HG03460 (cell line): Measurements from ENCODE around the gene SYF2.

Experiments
- ATAC-seq: cut with Tn5 transposase; IDR thresholded peaks from one replicate; pipeline ENCODE4 v1.9.1; 2021; ENCODE audit not compliant: unreplicated experiment

The SYF2 gene

DNA sequence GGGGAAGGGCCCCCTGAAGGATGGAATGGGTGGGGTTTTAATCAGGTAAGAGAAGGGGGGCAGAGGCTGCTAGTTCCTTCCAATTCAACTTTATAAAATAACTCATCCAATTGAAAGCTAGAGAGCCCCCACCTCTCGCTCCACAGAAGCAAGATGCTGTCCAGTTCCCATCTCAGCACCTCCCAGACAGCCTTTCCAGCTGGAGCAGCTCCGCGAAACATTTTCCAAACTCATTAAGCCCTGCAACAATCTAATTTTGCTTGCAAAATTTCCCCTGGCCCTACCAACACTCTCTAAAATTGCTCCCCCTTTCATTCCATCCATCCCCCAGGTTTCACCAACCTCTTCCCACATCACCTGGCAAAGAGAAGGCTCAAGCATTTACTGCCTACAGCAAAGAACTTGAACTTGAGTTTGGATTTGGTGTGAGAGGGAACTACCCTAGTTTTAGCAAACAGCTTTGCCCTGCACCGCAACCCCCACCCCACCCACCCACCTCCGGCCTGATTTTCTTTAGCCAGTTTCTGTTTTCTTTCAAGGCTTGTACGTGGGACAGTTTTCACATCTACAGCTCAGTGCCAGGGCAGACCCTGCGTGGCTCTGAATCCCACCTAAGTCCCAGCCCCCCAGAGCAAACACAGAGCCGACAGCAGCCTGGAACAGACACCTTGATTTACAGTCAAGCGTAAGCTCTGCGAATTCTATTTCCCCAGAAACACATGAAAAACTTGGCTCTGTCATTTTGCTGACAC lies 46.7 kb downstream of the SYF2 start:
- ATAC-seq, result no peak

DNA sequence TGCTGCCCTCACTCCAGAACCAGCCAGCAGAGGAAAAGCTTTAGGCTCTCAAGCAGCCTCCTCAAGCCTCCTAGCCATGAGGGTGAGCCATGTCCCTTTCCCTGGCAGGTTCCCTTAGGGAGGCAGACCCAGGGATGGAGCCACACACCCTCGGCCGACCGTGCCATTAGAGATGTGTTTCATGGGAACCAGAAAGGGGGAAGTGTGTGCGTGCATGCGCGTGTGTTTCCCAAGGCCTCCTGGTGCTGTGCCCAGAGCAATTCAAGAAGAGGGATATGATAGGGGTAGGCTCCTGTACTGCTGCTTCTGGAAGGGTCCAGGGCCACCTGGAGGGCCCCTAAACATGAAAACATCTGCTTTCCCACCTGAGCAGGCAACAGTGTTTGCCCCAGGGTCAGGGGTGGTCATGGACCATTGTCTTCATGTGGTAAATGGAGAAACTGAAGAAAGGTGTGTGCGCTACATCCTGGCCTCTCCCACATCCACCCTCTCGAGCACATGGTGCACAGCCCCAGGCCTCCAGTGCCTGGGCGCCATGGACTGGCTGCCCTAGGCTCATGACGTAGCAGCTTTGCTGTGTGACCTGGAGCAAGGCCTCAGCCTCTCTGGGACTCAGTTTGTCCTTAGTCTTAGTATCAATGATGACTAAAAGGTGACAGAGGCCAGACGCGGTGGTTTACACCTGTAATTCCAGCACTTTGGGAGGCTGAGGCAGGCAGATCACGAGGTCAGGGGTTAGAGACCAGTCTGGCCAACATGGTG lies 48.1 kb downstream of the SYF2 start:
- no peak for ATAC-seq

DNA sequence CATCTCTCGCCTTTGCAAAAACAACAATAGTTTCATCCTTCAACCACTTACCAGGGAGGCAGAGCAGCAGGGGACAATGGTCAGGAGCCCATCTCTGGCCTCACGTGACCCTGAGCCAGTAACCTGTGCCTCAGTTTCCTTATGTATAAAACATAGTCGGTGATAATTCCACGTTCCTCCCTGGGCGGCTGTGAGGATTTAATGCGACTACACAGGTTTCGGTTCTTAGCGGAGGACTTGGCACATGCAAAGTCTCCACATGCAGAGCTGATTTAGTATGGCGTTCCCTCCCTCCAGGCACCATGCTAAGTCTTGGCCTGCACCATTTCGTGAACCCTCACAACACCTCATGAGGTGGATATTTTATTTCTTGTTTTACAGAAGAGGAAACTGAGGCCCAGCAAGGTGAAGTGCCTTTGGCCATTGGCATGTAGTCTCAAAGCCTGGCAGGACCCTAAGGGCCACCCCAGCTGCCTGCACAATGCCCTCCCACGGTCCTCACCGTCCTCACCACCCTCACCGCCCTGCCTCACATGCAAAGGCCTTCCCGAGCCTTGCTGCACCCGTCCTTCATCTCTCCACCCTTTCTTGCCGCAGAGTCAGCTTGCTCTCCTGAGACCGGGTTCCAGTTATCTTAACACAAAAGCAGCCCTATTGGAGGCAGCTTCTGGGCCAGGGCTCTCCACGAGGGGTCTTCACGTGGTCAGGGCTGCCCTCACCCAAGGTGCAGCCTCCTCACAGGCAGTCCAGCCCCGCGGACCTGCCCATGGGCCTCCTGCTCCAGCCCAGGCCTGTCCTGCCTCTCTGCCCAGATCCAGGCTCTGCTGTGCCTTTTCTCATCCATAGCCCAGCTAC lies 48.9 kb downstream of the SYF2 start:
- no peak for ATAC-seq

DNA sequence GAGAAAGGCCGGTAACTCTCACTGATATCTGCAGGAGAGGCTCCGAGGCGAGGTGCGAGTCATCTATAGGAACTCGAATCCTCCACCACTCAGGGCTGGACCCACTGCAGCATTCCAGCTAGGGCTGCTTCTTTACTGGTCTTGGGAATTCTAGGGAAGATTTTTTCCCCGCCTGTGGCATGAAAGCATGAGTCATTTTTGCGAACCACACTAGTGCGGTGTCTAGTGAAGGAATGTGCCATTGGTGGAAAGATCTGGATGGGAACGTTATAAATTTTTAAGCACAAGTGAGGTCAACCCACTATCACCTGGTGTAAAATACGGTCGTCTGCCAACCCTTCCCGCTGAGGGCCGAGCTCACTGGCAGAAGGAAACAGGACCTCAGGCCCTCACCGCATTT lies 49.7 kb downstream of the SYF2 start:
- ATAC-seq, result no peak

DNA sequence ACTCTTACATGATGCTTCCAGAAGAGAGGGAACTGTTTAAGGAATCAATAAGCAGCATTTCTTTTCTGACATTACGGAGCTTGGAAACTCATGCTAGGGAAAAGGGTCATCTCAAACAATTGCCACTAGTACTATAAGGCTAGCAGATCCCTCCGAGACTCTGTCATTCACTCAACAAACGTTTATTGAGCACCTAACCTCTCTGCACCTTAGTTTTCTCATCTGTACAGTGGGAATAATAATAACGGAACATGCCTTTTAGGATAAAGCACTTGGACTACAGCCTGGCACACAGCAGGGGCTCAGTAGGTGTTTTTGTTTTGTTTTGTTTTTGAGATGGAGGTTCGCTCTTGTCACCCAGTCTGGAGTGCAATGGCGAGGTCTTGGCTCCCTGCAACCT lies 51.3 kb downstream of the SYF2 start:
- ATAC-seq, result no peak

DNA sequence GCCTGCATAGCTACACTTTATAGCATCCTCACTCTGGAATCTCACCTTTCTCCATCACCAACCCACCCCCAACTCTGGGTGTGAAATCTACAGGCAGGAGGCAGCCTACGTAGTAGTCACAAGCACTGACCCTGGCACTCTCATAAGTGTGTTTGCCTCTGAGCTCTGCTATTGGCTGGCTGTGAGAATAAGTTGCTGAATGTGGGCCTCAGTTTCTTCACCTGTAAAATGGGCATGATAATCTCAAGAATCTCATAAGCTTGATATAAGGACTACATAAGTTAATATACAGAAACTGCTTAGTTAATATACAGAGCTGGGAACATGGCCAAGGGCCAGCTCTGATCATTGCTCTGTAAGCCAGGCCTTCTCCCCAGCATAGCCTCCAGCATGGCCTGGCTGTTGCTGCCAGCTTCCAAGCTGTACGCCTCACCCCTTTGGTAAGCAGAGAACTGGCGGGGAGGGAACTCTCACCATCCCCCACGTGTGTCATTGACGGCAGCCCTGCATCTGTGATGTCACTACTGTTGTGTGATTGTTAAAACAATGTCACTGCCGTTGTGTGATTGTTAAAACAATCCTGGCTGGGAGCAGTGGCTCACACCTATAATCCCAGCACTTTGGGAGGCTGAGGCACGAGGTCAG lies 53.3 kb downstream of the SYF2 start:
- no peak for ATAC-seq

DNA sequence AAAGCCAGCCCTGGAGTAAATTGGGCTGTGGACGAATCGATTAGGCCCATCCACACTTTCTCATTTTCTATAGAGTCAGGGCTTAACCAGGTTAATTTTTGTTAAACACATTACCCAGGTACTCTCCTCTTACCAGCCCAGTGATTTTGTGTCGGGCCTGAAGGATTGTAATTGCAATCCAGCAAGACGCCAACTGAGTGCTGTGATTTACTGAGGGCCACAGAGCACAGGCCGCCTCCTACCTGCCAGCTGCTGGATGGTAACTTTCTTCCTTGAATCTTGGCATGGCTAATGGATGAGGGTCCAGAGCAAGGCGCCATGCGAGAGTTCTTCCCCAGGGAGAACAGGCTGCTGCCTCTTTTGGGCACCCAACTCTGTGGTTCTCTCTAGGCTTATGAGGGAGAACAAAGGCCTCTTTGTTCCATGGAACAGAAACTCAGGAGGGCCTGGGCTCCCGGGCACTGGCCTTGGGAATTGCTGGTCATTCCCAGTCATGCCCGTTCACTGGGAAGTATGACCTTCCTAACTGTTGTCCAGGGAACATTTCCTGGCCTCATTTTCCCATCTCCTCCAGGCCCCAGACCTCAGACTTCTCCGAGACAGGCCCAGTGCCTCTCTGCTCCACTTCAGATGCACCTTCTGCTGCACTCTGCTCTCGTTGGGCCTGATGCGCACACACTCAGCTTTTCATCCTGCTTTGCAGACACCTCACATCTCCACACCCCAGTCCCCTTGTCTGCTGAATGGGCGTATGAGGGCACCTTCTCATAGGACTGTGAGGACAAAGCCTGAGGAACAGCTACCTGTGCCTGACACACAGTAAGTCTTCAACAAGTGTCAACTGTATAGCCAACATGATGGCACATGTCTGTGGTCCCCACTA lies 57.3 kb downstream of the SYF2 start:
- no peak for ATAC-seq

DNA sequence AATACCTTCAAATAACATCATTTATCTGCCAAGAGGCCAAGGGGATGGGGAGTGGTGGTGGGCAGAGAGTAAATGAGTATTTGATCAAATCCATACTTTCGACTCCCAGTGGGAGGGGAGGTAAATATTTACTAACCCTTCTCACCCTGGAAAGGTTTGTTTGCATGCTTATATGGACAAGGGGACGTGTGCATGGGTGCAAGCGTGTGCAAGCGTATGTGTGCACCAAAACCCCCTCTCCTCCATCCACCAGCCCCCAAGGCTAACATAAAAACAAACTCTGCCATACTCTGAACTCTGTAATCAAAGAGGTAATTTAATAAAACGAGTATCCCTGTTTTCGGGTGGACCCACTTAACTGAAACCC lies 58.0 kb downstream of the SYF2 start:
- ATAC-seq, result no peak

DNA sequence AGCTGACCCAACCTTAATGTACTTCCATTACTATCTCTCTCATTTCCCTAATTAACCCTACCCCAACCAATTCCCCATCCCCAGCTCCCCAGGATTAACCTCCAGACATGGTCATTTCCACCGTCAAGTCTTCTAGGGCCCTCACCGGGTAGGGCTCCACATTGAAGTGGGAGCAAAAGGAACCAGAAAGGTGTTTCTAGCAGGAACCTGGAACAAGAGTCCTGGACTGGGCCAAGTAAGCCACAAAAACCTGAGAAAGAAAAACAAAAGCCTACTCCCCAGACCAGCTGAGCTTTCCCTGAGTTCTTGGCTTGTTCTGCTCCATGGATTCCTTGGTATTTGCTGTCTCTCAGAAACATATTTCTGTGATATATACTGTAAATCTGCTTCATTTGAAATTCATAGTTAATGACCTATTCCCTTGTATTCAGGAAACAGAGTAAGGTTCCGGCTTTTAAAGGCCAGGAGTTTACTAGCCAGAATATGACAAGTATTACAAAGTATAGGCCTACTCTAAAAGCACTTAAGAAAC lies 58.4 kb downstream of the SYF2 start:
- ATAC-seq, result no peak
